ENCODE results near the gene RNF181. TPM values are rescaled to one million over a fixed set of nuclear protein-coding genes. Genes with fewer than 3 reads are reported as not detected.
"Not testable (repeated sequence)": the region's sequence is repeated elsewhere in the genome, so short reads cannot be mapped to it uniquely, and the experiment has no call there.

Gene RNF181
- total RNA-seq, 1 experiment from 2014 or later: 77.5 TPM

GRCh38 chr2:85611705-85612587, 16.4 kb downstream of the RNF181 start, which contains the start of gene C2orf68 (continued):
- TF ChIP-seq ZBTB33 (IDR thresholded peaks at IDR 0.05; ENCODE audit: extremely low read depth, insufficient replicate concordance, low read length): peak; percentile 9
- TF ChIP-seq JUND (IDR thresholded peaks at IDR 0.05): no peak
- peak; percentile 93 for TF ChIP-seq POLR2A (IDR thresholded peaks at IDR 0.05; ENCODE audit: borderline replicate concordance, extremely low read depth, insufficient read depth, insufficient read length)
- TF ChIP-seq ELF1 (IDR thresholded peaks at IDR 0.05; ENCODE audit: borderline replicate concordance, low read depth): no peak; the same call in 1 of the 2 replicates
- TF ChIP-seq CEBPB (IDR thresholded peaks at IDR 0.05; ENCODE audit: low read depth): no peak
- TF ChIP-seq POLR2AphosphoS5 (IDR thresholded peaks at IDR 0.05; ENCODE audit: low read depth, low read length): peak; percentile 99

- H2AFZ ChIP-seq (ENCODE audit: low read depth, low read length, poor library complexity, severe bottlenecking): no peak overlapping the region
- H4K20me1 ChIP-seq (ENCODE audit: insufficient read depth): no peaks in the 10 kb centered on the region
- POLR2A ChIA-PET: no interaction called here
- intact Hi-C loops (cut with micrococcal nuclease): loop anchor here (5.0 kb wide), 2 partner anchors 262 to 323 kb away; partner anchors contain the start of genes ELMOD3 and RETSAT
- ATAC-seq (no peak), DNase-seq (ENCODE audit: low read depth, low spot score) (no peak)
- H3K27ac ChIP-seq (ENCODE audit: low read depth, low read length): no peak overlapping the region
- RAD21 ChIA-PET (ENCODE audit: low non-redundant PET in 1 of 2, low total read pairs in 2 of 2, uncharacterized antibody in 2 of 2, unreplicated experiment in 2 of 2): no interaction called here
- peaks cover 52% of the 10 kb centered on the region for H3K79me2 ChIP-seq (ENCODE audit: insufficient read depth, low read length)
- peaks cover 3 to 17% of the 10 kb centered on the region in 2 experiments; a peak in 2 of 4 replicates for H3K36me3 ChIP-seq (ENCODE audit: control insufficient read depth in 1 of 2, insufficient read depth in 2 of 2, low read length in 2 of 2)
- H3K4me3 ChIP-seq (replicated peaks in 1 of 2; ENCODE audit: low read depth in 1 of 2, low read length in 2 of 2): no peak overlapping the region
- no peak overlapping the region for H3K9ac ChIP-seq (ENCODE audit: low read length)
- H3K27me3 ChIP-seq (ENCODE audit: insufficient read depth, low read length): no peaks in the 10 kb centered on the region
- no peak overlapping the region for H3K4me2 ChIP-seq (ENCODE audit: low read length)
- CTCF ChIA-PET: no interaction called here
- TF ChIP-seq POLR2AphosphoS5 (IDR thresholded peaks at IDR 0.05; ENCODE audit: low read depth, low read length) (peak; percentile 25), EZH2 (IDR thresholded peaks at IDR 0.05) (no peak)
- H3K9me3 ChIP-seq (ENCODE audit: control insufficient read depth in 1 of 2, insufficient read depth in 1 of 2, low read depth in 1 of 2, low read length in 2 of 2): no peaks in the 10 kb centered on the region
- H3K9me2 ChIP-seq (ENCODE audit: insufficient read depth): no peaks in the 10 kb centered on the region
- BruUV-seq (replicated peaks): no TSS peak
- peaks cover 18 to 39% of the 10 kb centered on the region in 2 experiments for H3K4me1 ChIP-seq (ENCODE audit: control insufficient read depth in 1 of 2, insufficient read depth in 2 of 2, low read length in 2 of 2)
These were observed 18.4 kb downstream of the RNF181 start for GRCh38 chr2:85613717-85614515.

GRCh38 chr2:85614757-85615156, 19.2 kb downstream of the RNF181 start:
- H3K27me3 ChIP-seq (ENCODE audit: insufficient read depth, low read length); CTCF ChIA-PET: not testable (repeated sequence)
- peaks cover 18 to 39% of the 10 kb centered on the region in 2 experiments for H3K4me1 ChIP-seq (ENCODE audit: control insufficient read depth in 1 of 2, insufficient read depth in 2 of 2, low read length in 2 of 2)

More at GRCh38 chr2:85614757-85615156, 19.2 kb downstream of the RNF181 start:
- DNase-seq (ENCODE audit: low read depth, low spot score); H3K9me2 ChIP-seq (ENCODE audit: insufficient read depth); H3K4me3 ChIP-seq (replicated peaks in 1 of 2; ENCODE audit: low read depth in 1 of 2, low read length in 2 of 2); H4K20me1 ChIP-seq (ENCODE audit: insufficient read depth); H3K9me3 ChIP-seq (ENCODE audit: control insufficient read depth in 1 of 2, insufficient read depth in 1 of 2, low read depth in 1 of 2, low read length in 2 of 2); H2AFZ ChIP-seq (ENCODE audit: low read depth, low read length, poor library complexity, severe bottlenecking); ATAC-seq; H3K9ac ChIP-seq (ENCODE audit: low read length); H3K4me2 ChIP-seq (ENCODE audit: low read length); BruUV-seq (replicated peaks); RAD21 ChIA-PET (ENCODE audit: low non-redundant PET in 1 of 2, low total read pairs in 2 of 2, uncharacterized antibody in 2 of 2, unreplicated experiment in 2 of 2); H3K27ac ChIP-seq (ENCODE audit: low read depth, low read length): not testable (repeated sequence)
- intact Hi-C loops (cut with micrococcal nuclease): loop anchor here (5.0 kb wide), 2 partner anchors 262 to 323 kb away; partner anchors contain the start of genes ELMOD3 and RETSAT
- POLR2A ChIA-PET: interaction anchor here (1.4 kb wide), 1 partner anchor 58 kb away, joined by 4 read pairs; no protein-coding TSS in a partner anchor
- H3K36me3 ChIP-seq (ENCODE audit: control insufficient read depth in 1 of 2, insufficient read depth in 2 of 2, low read length in 2 of 2): peaks cover 11 to 21% of the 10 kb centered on the region in 2 experiments; a peak in 3 of 4 replicates
- peaks cover 61% of the 10 kb centered on the region for H3K79me2 ChIP-seq (ENCODE audit: insufficient read depth, low read length)
